HFF-Myc (cell line): ENCODE results near the gene PSRC1.

Source experiments
- DNase-seq: peaks from one replicate; pipeline ENCODE4 v3.0.0-alpha.2; 2011; ENCODE audit warnings: low read depth; ENCODE audit errors: extremely low read depth
- H3K4me3 ChIP-seq: replicated peaks from 2 replicates; pipeline ENCODE4 v1.5.1; 2011; ENCODE audit warnings: low read depth, mild to moderate bottlenecking, control low read depth, low read length
- TF ChIP-seq, protein P1 (sequence below): IDR thresholded peaks from 2 replicates; pipeline ENCODE4 v1.5.1; 2012; ENCODE audit warnings: mild to moderate bottlenecking, low read depth, low read length, control low read depth; ENCODE audit errors: missing control alignments

The PSRC1 gene

DNA sequence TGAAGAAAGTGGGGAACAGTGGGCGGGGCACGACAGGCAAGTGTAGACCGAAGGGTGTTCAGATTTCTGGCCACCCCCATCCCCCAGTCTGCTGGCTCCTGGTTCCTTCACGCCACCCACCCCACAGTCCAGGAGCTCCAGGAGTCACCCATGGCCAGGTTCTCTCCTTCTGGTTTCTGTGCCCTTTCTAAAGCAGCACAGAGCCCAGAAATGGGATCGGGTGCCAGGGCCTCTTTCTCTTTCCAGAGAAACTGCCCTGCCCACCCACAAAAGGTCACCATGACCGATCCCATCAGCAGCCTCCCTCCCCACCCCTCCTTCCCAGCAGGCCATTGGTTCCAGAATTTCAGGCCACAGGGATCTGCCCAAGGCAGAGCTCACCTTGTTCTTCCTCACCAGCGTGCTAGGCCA lies 36.8 kb downstream of the PSRC1 start:
- TF ChIP-seq, protein P1, sequence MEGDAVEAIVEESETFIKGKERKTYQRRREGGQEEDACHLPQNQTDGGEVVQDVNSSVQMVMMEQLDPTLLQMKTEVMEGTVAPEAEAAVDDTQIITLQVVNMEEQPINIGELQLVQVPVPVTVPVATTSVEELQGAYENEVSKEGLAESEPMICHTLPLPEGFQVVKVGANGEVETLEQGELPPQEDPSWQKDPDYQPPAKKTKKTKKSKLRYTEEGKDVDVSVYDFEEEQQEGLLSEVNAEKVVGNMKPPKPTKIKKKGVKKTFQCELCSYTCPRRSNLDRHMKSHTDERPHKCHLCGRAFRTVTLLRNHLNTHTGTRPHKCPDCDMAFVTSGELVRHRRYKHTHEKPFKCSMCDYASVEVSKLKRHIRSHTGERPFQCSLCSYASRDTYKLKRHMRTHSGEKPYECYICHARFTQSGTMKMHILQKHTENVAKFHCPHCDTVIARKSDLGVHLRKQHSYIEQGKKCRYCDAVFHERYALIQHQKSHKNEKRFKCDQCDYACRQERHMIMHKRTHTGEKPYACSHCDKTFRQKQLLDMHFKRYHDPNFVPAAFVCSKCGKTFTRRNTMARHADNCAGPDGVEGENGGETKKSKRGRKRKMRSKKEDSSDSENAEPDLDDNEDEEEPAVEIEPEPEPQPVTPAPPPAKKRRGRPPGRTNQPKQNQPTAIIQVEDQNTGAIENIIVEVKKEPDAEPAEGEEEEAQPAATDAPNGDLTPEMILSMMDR: no peak
- DNase-seq: no peak
- no peak overlapping the region for H3K4me3 ChIP-seq

DNA sequence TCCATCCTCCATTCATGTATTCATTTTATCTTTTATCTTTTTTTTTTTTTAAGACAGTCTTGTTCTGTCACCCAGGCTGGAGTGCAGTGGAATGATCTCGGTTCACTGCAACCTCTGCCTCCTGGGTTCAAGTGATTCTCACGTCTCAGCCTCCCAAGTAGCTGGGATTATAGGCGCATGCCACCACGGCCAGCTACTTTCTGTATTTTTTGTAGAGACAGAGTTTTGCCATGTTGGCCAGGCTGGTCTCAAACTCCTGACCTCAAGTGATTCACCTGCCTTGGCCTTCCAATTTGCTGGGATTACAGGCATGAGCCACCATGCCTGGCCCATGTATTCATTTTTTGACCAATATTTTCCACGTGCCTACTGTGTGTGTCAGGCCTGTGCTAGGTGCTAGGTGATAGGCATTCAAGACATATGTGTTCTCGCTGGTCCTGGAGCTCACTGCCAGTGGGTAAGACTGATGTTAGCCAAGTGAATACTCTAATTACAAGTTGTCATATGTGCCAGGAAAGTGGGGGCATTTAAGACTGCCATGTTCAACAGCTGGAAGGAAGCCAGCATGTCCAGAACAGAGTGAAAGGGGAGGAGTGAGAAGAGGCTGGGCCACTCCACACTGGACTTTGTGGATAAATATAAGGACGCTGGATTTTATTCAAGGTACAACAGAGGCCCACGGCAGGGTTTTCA lies 38.9 kb downstream of the PSRC1 start:
- TF ChIP-seq, protein P1: no peak
- no peak for DNase-seq
- no peak overlapping the region for H3K4me3 ChIP-seq

DNA sequence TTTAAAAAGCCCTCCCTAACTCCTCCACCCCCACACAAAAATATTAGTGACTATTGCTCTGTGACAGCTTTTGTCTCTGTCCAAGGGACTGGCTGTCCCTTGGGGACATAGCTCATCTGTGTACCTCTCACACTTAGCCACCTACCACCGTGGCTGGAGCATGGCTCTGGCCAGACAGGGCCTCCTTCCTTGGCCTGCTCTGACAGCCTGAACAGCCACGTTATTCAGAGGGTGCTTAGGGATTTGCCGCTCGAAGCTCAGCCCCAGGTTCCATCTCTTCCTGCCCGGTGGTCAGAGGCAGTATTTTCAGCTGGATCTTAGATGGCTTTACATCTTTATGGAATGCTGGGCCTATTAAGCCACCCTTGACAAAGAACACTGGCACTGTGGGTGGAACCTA lies 39.7 kb downstream of the PSRC1 start:
- TF ChIP-seq, protein P1: no peak
- no peak for DNase-seq
- H3K4me3 ChIP-seq: no peak overlapping the region

DNA sequence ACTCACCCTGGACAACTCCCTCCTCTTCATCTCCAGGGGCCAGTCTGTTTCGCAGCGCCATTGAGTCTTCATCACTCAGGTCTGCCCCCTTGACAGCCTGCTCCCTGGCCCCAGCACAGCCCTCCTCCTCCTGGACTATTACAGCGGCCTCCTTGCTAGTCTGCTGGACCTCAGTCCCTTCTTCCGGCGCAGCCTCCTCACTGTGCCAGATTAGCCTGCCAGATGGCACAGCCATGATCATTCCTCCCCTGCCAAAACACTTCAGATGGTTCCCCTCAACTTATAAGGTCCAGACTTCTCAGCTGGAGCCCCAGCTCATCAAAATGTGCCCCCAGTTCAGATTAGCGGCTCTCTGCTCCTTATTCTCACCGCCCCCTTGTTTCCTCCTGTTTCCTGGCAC lies 40.6 kb downstream of the PSRC1 start:
- no peak for DNase-seq
- TF ChIP-seq, protein P1: no peak
- no peak overlapping the region for H3K4me3 ChIP-seq

DNA sequence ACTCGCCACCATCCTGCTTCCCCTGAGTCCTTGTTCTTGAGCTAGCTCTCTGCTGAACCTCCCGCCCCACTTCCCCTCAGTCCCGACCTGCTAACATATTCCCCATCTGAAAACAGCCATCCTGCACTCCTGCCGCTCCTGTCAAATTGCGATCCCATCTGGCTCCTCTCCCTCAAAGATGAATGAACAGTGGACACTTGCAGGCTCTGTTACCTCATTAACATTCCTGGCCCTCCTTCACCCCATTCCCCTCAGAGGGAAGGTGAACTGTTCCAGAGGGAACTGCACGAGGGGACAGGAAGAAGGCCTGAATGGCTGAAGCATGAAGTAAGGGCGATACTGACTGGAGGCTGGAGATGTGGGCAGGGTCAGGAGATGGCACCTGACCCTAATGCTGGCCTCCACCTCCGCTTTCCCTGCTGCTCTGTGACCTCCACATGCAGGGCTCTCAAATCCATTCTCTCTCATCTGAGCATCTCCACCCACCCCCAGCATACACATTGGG lies 41.1 kb downstream of the PSRC1 start:
- no peak overlapping the region for H3K4me3 ChIP-seq
- TF ChIP-seq, protein P1: no peak
- DNase-seq: no peak

DNA sequence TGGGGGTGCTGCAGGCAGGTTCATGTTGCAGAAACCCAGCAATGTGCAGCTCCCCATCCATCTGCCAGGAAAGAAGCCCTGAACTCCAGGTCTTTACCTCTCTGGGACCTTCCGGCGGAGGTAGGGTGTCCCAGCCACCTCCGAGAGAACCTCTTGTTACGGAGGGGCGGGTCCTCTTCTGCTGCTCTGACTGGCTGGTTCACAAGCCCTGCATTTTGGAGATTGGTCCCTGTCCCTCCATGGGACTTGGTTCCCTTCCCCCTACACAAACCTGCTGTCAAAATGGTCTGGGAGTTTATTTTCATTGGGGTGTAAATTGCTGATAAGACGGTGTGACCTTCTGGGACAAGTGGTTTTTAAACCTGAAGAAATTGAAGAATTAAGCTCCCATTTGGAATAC lies 41.6 kb downstream of the PSRC1 start:
- DNase-seq: no peak
- TF ChIP-seq, protein P1: no peak

More for the DNA sequence above, 41.6 kb downstream of the PSRC1 start:
- no peak overlapping the region for H3K4me3 ChIP-seq
